Transverse colon (tissue), 3 donors: ENCODE measurements around the gene EIF2A.

Source experiments
- EP300 ChIP-seq: sonication (generic); formaldehyde crosslinking; IDR thresholded peaks from one replicate; pipeline ENCODE4 v1.6.1; 2017; ENCODE audit warnings: antibody characterized with exemption, low read depth
- TF ChIP-seq, protein P1 (sequence below), 5 experiments: fragments of 200-600 bp in 3 of 5; fragments of 450-650 bp in 2 of 5; sonication (generic) in 3 of 5; IDR thresholded peaks; 1 replicate in 2 of 5; 2 replicates in 3 of 5; pipeline ENCODE4 v1.5.1; 2016 to 2017; ENCODE audit warnings: antibody characterized with exemption in 5 of 5, inconsistent platforms in 3 of 5, mild to moderate bottlenecking in 2 of 5, moderate library complexity in 1 of 5

DNA sequence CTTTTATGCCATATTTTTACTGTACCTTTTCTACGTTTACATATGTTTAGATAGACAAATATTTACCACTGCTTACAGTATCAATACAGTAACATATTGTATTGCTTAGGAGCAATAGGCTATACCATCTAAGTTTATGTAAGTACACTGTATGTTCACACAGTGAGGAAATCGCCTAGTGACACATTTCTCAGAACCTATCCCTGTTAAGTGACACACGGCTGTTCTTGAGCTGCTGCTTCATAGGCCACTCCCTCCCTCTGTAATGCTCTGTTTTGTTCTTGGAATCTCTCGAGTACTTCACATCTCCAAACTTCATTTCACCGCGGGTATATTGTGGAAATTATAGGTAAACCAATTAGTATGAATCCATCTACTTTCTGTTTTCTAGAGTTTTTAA, 43.2 kb downstream of the EIF2A start:
- no peak for TF ChIP-seq EP300
- TF ChIP-seq, protein P1, sequence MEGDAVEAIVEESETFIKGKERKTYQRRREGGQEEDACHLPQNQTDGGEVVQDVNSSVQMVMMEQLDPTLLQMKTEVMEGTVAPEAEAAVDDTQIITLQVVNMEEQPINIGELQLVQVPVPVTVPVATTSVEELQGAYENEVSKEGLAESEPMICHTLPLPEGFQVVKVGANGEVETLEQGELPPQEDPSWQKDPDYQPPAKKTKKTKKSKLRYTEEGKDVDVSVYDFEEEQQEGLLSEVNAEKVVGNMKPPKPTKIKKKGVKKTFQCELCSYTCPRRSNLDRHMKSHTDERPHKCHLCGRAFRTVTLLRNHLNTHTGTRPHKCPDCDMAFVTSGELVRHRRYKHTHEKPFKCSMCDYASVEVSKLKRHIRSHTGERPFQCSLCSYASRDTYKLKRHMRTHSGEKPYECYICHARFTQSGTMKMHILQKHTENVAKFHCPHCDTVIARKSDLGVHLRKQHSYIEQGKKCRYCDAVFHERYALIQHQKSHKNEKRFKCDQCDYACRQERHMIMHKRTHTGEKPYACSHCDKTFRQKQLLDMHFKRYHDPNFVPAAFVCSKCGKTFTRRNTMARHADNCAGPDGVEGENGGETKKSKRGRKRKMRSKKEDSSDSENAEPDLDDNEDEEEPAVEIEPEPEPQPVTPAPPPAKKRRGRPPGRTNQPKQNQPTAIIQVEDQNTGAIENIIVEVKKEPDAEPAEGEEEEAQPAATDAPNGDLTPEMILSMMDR (IDR thresholded peaks at IDR 0.05) = no peak
